SK-N-SH (cell line): ENCODE data around the gene PRELP. TPM values are rescaled to one million over a fixed set of nuclear protein-coding genes. Genes with fewer than 3 reads are reported as not detected.
"Not testable (repeated sequence)": the region's sequence is repeated elsewhere in the genome, so short reads cannot be mapped to it uniquely, and the experiment has no call there.

Experiments
- CTCF ChIA-PET: fragments of 300-600, 350-600 bp; formaldehyde crosslinking; extraction: SDS; loops from one replicate; lab custom pipeline; 2021; lab: Yijun Ruan, JAX
- POLR2A ChIA-PET: fragments of 350-600 bp; sonication (Branson Sonifier 250); formaldehyde crosslinking; extraction: SDS; loops from one replicate; lab custom pipeline; 2020; ENCODE audit warnings: antibody characterized with exemption, inconsistent platforms; lab: Yijun Ruan, JAX
- DNase-seq: peaks from one replicate; pipeline ENCODE4 v3.0.0; 2012
- H2AFZ ChIP-seq: fragments of 200-600 bp; sonication (generic); 2 replicates; pipeline ENCODE4 v1.8.1; 2016; ENCODE audit warnings: antibody characterized with exemption, mild to moderate bottlenecking, low read depth
- H3F3A ChIP-seq: fragments of 200-600 bp; sonication (generic); replicated peaks from 2 replicates; pipeline ENCODE3; 2016; ENCODE audit warnings: antibody characterized with exemption, mild to moderate bottlenecking; ENCODE audit not compliant: insufficient read depth
- H3K27ac ChIP-seq, 2 experiments: fragments of 200-500 bp in 1 of 2; fragments of 200-600 bp in 1 of 2; sonication (Bioruptor generic) in 1 of 2; sonication (generic), shearing (Covaris generic) in 1 of 2; 2 replicates each; pipeline versions ENCODE4 v1.5.1 to v1.6.1; 2014 to 2016; ENCODE audit warnings: low read depth in 2 of 2, inconsistent platforms in 1 of 2, low read length in 1 of 2, mild to moderate bottlenecking in 1 of 2, mixed read lengths in 1 of 2
- H3K27me3 ChIP-seq: fragments of 200-600 bp; sonication (generic), shearing (Covaris generic); 2 replicates; pipeline ENCODE4 v1.6.1; 2016; ENCODE audit warnings: mixed run types; ENCODE audit not compliant: insufficient read depth
- H3K36me3 ChIP-seq, 2 experiments: fragments of 200-500 bp in 1 of 2; fragments of 200-600 bp in 1 of 2; sonication (Bioruptor generic) in 1 of 2; sonication (generic) in 1 of 2; replicated peaks in 1 of 2; 2 replicates each; pipeline versions ENCODE3 to v1.5.1; 2014 to 2016; ENCODE audit warnings: low read length in 1 of 2, mild to moderate bottlenecking in 1 of 2; ENCODE audit not compliant: insufficient read depth in 2 of 2, control insufficient read depth in 1 of 2
- H3K4me1 ChIP-seq, 2 experiments: fragments of 200-500 bp in 1 of 2; fragments of 200-600 bp in 1 of 2; sonication (Bioruptor generic) in 1 of 2; sonication (generic), shearing (Covaris generic) in 1 of 2; 2 replicates each; pipeline versions ENCODE4 v1.5.1 to v1.6.1; 2014 to 2016; ENCODE audit warnings: low read depth in 1 of 2, low read length in 1 of 2, mixed run types in 1 of 2; ENCODE audit not compliant: insufficient read depth in 2 of 2, control insufficient read depth in 1 of 2
- H3K4me2 ChIP-seq: fragments of 200-600 bp; sonication (generic), shearing (Covaris generic); 2 replicates; pipeline ENCODE4 v1.6.1; 2017; ENCODE audit warnings: mixed run types
- H3K4me3 ChIP-seq, 2 experiments: fragments of 200-500 bp in 1 of 2; fragments of 200-600 bp in 1 of 2; sonication (Bioruptor generic) in 1 of 2; sonication (generic), shearing (Covaris generic) in 1 of 2; 2 replicates each; pipeline versions ENCODE4 v1.5.1 to v1.8.1; 2014 to 2016; ENCODE audit warnings: low read depth in 2 of 2, inconsistent platforms in 1 of 2, low read length in 1 of 2, mild to moderate bottlenecking in 1 of 2, mixed read lengths in 1 of 2, moderate library complexity in 1 of 2
- H3K79me2 ChIP-seq: fragments of 200-600 bp; sonication (generic); 2 replicates; pipeline ENCODE4 v1.8.1; 2017; ENCODE audit warnings: mild to moderate bottlenecking; ENCODE audit not compliant: insufficient read depth
- H3K9ac ChIP-seq: fragments of 200-600 bp; sonication (generic); 2 replicates; pipeline ENCODE4 v1.6.1; 2017; ENCODE audit warnings: mixed run types
- H3K9me2 ChIP-seq: fragments of 200-600 bp; sonication (generic); 2 replicates; pipeline ENCODE4 v1.6.1; 2017; ENCODE audit warnings: mixed run types
- H3K9me3 ChIP-seq: fragments of 200-600 bp; sonication (generic); 2 replicates; pipeline ENCODE4 v1.6.1; 2017; ENCODE audit warnings: mixed run types, mild to moderate bottlenecking, moderate library complexity
- H4K20me1 ChIP-seq: fragments of 200-600 bp; sonication (generic); 2 replicates; pipeline ENCODE4 v1.6.1; 2017; ENCODE audit warnings: mild to moderate bottlenecking, mixed run types; ENCODE audit not compliant: insufficient read depth
- FOSL2 ChIP-seq: IDR thresholded peaks from 2 replicates; pipeline ENCODE4 v1.4.0; 2012; ENCODE audit warnings: low read depth, mild to moderate bottlenecking, moderate library complexity, borderline replicate concordance
- FOXM1 ChIP-seq: IDR thresholded peaks from 2 replicates; pipeline ENCODE4 v1.4.0; 2012; ENCODE audit warnings: low read depth, mild to moderate bottlenecking
- JUND ChIP-seq: IDR thresholded peaks from 2 replicates; pipeline ENCODE4 v1.4.0; 2012
- MXI1 ChIP-seq: IDR thresholded peaks from 2 replicates; pipeline ENCODE4 v1.6.1; 2012; ENCODE audit warnings: mild to moderate bottlenecking, low read depth, low read length, improper control_type of control experiment
- RCOR1 ChIP-seq: fragments of 150-350 bp; IDR thresholded peaks from 2 replicates; pipeline ENCODE4 v1.6.1; 2017; ENCODE audit warnings: antibody characterized with exemption, low read length
- RFX5 ChIP-seq: IDR thresholded peaks from 2 replicates; pipeline ENCODE4 v1.6.1; 2012; ENCODE audit warnings: mild to moderate bottlenecking, improper control_type of control experiment, low read length
- SIN3A ChIP-seq: IDR thresholded peaks from 2 replicates; pipeline ENCODE4 v1.6.1; 2012; ENCODE audit warnings: low read depth, mild to moderate bottlenecking, low read length, moderate library complexity, borderline replicate concordance
- SMC3 ChIP-seq: IDR thresholded peaks from 2 replicates; pipeline ENCODE4 v1.6.1; 2012; ENCODE audit warnings: low read depth, low read length, improper control_type of control experiment
- TEAD4 ChIP-seq: IDR thresholded peaks from 2 replicates; pipeline ENCODE4 v1.4.0; 2012; ENCODE audit warnings: mild to moderate bottlenecking, borderline replicate concordance; ENCODE audit not compliant: insufficient read depth
- WGBS: methylation state at CpG from one replicate; pipeline ENCODE4 v1.1.6; 2017; ENCODE audit warnings: low lambda C conversion rate; 5-methylcytosine and 5-hydroxymethylcytosine counted together
- polyA plus RNA-seq, 3 experiments: library from polyadenylated mRNA; depleted of rRNA; stranded (reverse); fragments of >200 nt; gene quantifications; 2 replicates each; pipeline ENCODE4 v1.2.3, GENCODE V29; 2012
- TF ChIP-seq, protein P1 (sequence below): IDR thresholded peaks from 2 replicates; pipeline ENCODE4 v1.4.0; 2012; ENCODE audit warnings: low read depth, borderline replicate concordance
- TF ChIP-seq, protein P2 (sequence below): fragments of 150-350 bp; IDR thresholded peaks from 2 replicates; pipeline ENCODE4 v1.6.1; 2017; ENCODE audit warnings: antibody characterized with exemption, low read length, low read depth, borderline replicate concordance
- TF ChIP-seq, protein P3 (sequence below): IDR thresholded peaks from 2 replicates; pipeline ENCODE4 v1.6.1; 2012; ENCODE audit warnings: mild to moderate bottlenecking, low read depth, low read length, moderate library complexity
- TF ChIP-seq, protein P4 (sequence below): IDR thresholded peaks from 2 replicates; pipeline ENCODE4 v1.4.0; 2012; ENCODE audit warnings: low read depth, borderline replicate concordance

Gene PRELP
- polyA plus RNA-seq, 1 of the 3 experiments (the other 2 are of a cell fraction) = 0.48 TPM

DNA sequence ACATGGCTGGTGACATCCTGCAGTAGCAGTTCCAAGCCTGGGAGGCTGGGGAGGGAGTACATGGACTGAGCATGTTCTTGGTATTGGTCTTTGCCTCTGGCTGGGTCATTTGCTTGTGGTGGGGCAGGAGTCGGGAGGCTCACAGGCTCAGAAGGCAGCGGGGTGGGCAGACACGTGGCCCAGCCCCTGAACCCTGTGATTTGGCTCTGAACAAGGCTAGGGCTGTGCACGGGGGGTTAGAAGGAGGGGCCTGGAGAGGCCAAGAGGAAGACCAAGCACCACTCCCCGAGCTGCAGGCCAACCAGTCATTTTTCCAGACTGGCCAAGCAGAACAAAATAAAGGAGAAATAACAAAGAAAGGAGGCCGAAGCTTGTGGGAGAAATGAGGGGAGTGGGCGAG, 9.7 kb upstream of the PRELP start:
- POLR2A ChIA-PET = no interaction called here
- Histone ChIP-seq H3F3A (no peaks in the 10 kb centered on the region), H2AFZ (no peak overlapping the region), H4K20me1 (no peaks in the 10 kb centered on the region), H3K4me1 (peaks cover 3 to 8% of the 10 kb centered on the region in 2 experiments; a peak in 2 of 4 replicates), H3K36me3 (no peaks in the 10 kb centered on the region), H3K4me2 (no peak overlapping the region), H3K9me2 (no peaks in the 10 kb centered on the region), H3K9ac (no peak overlapping the region), H3K27ac (no peak overlapping the region), H3K9me3 (no peaks in the 10 kb centered on the region), H3K79me2 (no peaks in the 10 kb centered on the region), H3K4me3 (no peak overlapping the region), H3K27me3 (no peaks in the 10 kb centered on the region)
- 79% methylated on average over 7 of the region's 7 CpGs for WGBS
- TF ChIP-seq MXI1 (no peak), FOXM1 (no peak), TEAD4 (no peak), JUND (no peak), SIN3A (no peak), FOSL2 (no peak), RCOR1 (no peak), SMC3 (no peak), RFX5 (no peak)
- TF ChIP-seq, protein P1, sequence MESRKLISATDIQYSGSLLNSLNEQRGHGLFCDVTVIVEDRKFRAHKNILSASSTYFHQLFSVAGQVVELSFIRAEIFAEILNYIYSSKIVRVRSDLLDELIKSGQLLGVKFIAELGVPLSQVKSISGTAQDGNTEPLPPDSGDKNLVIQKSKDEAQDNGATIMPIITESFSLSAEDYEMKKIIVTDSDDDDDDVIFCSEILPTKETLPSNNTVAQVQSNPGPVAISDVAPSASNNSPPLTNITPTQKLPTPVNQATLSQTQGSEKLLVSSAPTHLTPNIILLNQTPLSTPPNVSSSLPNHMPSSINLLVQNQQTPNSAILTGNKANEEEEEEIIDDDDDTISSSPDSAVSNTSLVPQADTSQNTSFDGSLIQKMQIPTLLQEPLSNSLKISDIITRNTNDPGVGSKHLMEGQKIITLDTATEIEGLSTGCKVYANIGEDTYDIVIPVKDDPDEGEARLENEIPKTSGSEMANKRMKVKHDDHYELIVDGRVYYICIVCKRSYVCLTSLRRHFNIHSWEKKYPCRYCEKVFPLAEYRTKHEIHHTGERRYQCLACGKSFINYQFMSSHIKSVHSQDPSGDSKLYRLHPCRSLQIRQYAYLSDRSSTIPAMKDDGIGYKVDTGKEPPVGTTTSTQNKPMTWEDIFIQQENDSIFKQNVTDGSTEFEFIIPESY = no peak
- TF ChIP-seq, protein P2, sequence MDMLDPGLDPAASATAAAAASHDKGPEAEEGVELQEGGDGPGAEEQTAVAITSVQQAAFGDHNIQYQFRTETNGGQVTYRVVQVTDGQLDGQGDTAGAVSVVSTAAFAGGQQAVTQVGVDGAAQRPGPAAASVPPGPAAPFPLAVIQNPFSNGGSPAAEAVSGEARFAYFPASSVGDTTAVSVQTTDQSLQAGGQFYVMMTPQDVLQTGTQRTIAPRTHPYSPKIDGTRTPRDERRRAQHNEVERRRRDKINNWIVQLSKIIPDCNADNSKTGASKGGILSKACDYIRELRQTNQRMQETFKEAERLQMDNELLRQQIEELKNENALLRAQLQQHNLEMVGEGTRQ = no peak
- TF ChIP-seq, protein P3, sequence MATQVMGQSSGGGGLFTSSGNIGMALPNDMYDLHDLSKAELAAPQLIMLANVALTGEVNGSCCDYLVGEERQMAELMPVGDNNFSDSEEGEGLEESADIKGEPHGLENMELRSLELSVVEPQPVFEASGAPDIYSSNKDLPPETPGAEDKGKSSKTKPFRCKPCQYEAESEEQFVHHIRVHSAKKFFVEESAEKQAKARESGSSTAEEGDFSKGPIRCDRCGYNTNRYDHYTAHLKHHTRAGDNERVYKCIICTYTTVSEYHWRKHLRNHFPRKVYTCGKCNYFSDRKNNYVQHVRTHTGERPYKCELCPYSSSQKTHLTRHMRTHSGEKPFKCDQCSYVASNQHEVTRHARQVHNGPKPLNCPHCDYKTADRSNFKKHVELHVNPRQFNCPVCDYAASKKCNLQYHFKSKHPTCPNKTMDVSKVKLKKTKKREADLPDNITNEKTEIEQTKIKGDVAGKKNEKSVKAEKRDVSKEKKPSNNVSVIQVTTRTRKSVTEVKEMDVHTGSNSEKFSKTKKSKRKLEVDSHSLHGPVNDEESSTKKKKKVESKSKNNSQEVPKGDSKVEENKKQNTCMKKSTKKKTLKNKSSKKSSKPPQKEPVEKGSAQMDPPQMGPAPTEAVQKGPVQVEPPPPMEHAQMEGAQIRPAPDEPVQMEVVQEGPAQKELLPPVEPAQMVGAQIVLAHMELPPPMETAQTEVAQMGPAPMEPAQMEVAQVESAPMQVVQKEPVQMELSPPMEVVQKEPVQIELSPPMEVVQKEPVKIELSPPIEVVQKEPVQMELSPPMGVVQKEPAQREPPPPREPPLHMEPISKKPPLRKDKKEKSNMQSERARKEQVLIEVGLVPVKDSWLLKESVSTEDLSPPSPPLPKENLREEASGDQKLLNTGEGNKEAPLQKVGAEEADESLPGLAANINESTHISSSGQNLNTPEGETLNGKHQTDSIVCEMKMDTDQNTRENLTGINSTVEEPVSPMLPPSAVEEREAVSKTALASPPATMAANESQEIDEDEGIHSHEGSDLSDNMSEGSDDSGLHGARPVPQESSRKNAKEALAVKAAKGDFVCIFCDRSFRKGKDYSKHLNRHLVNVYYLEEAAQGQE = no peak
- TF ChIP-seq, protein P4, sequence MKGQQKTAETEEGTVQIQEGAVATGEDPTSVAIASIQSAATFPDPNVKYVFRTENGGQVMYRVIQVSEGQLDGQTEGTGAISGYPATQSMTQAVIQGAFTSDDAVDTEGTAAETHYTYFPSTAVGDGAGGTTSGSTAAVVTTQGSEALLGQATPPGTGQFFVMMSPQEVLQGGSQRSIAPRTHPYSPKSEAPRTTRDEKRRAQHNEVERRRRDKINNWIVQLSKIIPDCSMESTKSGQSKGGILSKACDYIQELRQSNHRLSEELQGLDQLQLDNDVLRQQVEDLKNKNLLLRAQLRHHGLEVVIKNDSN = no peak
- no peak for DNase-seq
- CTCF ChIA-PET = interaction anchor here (0.9 to 3.0 kb wide), 8 partner anchors 11 to 198 kb away, joined by 3 to 14 read pairs (median 4); no protein-coding TSS in a partner anchor

DNA sequence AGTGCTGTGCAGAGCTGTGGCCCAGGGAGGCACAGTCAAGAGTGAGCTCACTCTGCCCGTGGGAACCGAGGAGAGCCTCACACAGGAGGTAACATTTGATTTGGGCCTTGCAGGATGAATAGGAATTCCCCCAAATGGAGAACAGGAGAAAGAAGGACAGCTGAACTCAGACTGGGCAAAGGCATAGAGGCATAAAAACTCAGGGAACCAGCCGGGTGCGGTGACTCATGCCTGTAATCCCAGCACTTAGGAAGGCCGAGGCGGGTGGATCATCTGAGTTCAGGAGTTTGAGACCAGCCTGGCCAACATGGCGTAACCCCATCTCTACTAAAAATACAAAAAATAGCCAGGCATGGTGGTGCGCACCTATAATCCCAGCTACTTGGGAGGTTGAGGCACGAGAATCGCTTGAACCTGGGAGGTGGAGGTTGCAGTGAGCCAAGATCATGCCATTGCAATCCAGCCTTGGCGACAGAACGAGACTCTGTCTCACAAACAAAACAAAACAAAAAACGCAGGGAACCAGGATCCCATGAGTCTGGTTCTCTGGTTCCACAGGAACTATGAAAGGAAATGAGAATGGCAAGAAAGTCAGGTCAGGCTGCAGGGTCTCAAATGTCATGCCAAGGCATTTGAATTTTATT, 8.6 kb upstream of the PRELP start:
- H3K27me3 ChIP-seq, H3K79me2 ChIP-seq, H3K36me3 ChIP-seq, H3F3A ChIP-seq, H3K9me2 ChIP-seq, H3K4me1 ChIP-seq, H3K27ac ChIP-seq, H3K4me3 ChIP-seq, H3K4me2 ChIP-seq, H3K9me3 ChIP-seq, H2AFZ ChIP-seq, H3K9ac ChIP-seq, DNase-seq, H4K20me1 ChIP-seq, POLR2A ChIA-PET: not testable (repeated sequence)
- CTCF ChIA-PET = interaction anchor here (0.7 to 3.0 kb wide), 8 partner anchors 12 to 199 kb away, joined by 3 to 14 read pairs (median 4); no protein-coding TSS in a partner anchor
- 86% methylated on average over 13 of the region's 13 CpGs for WGBS
